Stomach (tissue), 4 donors: ENCODE results near the gene LRRTM2.

Experiments used
- CTCF ChIP-seq, 7 experiments: fragments of 450-650 bp in 4 of 7; fragments of 200-600 bp in 3 of 7; sonication (generic) in 3 of 7; IDR thresholded peaks; one replicate each; pipeline ENCODE4 v1.5.1; 2016 to 2019; ENCODE audit warnings: antibody characterized with exemption in 7 of 7, control low read depth in 2 of 7, mild to moderate bottlenecking in 1 of 7
- POLR2A ChIP-seq, 4 donors: fragments of 450-650 bp; IDR thresholded peaks; one replicate each; pipeline ENCODE4 v1.6.1; 2016; ENCODE audit warnings: antibody characterized with exemption in 4 of 4, control low read depth in 2 of 4, mild to moderate bottlenecking in 1 of 4, moderate library complexity in 1 of 4

- TF ChIP-seq CTCF (IDR thresholded peaks at IDR 0.05): no peak
- TF ChIP-seq POLR2A (IDR thresholded peaks at IDR 0.05): no peak
These were observed 31.0 kb downstream of the LRRTM2 start for GRCh38 chr5:138844125-138844461.
